HCT116 (cell line): Measurements from ENCODE around the gene SFXN1. TPM values are rescaled to one million over a fixed set of nuclear protein-coding genes. Genes with fewer than 3 reads are reported as not detected.

Experiments
- ATAC-seq: fragments of 200-7000 bp; cut with Tn5 transposase; 2 replicates; pipeline ENCODE4 v1.9.1; 2020; ENCODE audit warnings: mild to moderate bottlenecking, moderate library complexity
- BruUV-seq: library from RNA; stranded (reverse); fragments of 400-500 nt; replicated peaks from 2 replicates; lab custom pipeline; 2021; lab: Mats Ljungman, UMichigan
- CTCF ChIA-PET: fragments of 300-600 bp; sonication (Branson Sonifier 250); formaldehyde crosslinking; loops from one replicate; lab custom pipeline; 2021; ENCODE audit warnings: antibody characterized with exemption; lab: Charles Lee
- POLR2A ChIA-PET: fragments of 300-600, 350-600 bp; sonication (Branson Sonifier 250); formaldehyde crosslinking; loops from one replicate; lab custom pipeline; 2021; ENCODE audit warnings: antibody characterized with exemption; lab: Charles Lee
- RAD21 ChIA-PET, 2 experiments: fragments of 300-600 bp; sonication (Branson Sonifier 250); formaldehyde crosslinking; loops; one replicate each; lab custom pipeline; 2023; ENCODE audit warnings: low total read pairs in 2 of 2; ENCODE audit not compliant: uncharacterized antibody in 2 of 2, unreplicated experiment in 2 of 2, low non-redundant PET in 1 of 2; lab: Charles Lee
- DNase-seq: peaks from one replicate; pipeline ENCODE4 v3.0.0-alpha.2; 2010; ENCODE audit warnings: low read depth, low spot score
- H2AFZ ChIP-seq: fragments of 200-600 bp; shearing (Covaris generic), sonication (generic); 2 replicates; pipeline ENCODE4 v1.6.1; 2017; ENCODE audit warnings: low read depth, mixed run types, mixed read lengths, antibody characterized with exemption, low read length; ENCODE audit not compliant: poor library complexity, severe bottlenecking
- H3K27ac ChIP-seq: 2 replicates; pipeline ENCODE4 v1.5.1; 2012; ENCODE audit warnings: low read depth, low read length
- H3K27me3 ChIP-seq: fragments of 200-600 bp; sonication (generic); 2 replicates; pipeline ENCODE4 v1.6.1; 2016; ENCODE audit warnings: mixed run types, low read length, mixed read lengths; ENCODE audit not compliant: insufficient read depth
- H3K36me3 ChIP-seq, 2 experiments: fragments of 200-500 bp in 1 of 2; fragments of 200-600 bp in 1 of 2; sonication (Bioruptor generic) in 1 of 2; sonication (generic) in 1 of 2; 2 replicates each; pipeline versions ENCODE4 v1.5.1 to v1.6.1; 2014 to 2016; ENCODE audit warnings: low read length in 2 of 2, inconsistent platforms in 1 of 2, mixed read lengths in 1 of 2, mixed run types in 1 of 2; ENCODE audit not compliant: insufficient read depth in 2 of 2, control insufficient read depth in 1 of 2
- H3K4me1 ChIP-seq, 2 experiments: fragments of 200-600 bp in 1 of 2; sonication (generic) in 1 of 2; 2 replicates each; pipeline versions ENCODE4 v1.5.1 to v1.6.1; 2012 to 2017; ENCODE audit warnings: low read length in 2 of 2, inconsistent platforms in 1 of 2, mild to moderate bottlenecking in 1 of 2, mixed read lengths in 1 of 2, mixed run types in 1 of 2, moderate library complexity in 1 of 2; ENCODE audit not compliant: insufficient read depth in 2 of 2, control insufficient read depth in 1 of 2
- H3K4me2 ChIP-seq: fragments of 200-600 bp; sonication (generic); 2 replicates; pipeline ENCODE4 v1.6.1; 2017; ENCODE audit warnings: mixed run types, low read length, mixed read lengths
- H3K4me3 ChIP-seq, 2 experiments: fragments of 200-600 bp in 1 of 2; sonication (generic) in 1 of 2; replicated peaks in 1 of 2; 2 replicates each; pipeline ENCODE4 v1.5.1; 2011 to 2016; ENCODE audit warnings: low read length in 2 of 2, control low read depth in 1 of 2, low read depth in 1 of 2, mild to moderate bottlenecking in 1 of 2, mixed read lengths in 1 of 2, mixed run types in 1 of 2
- H3K79me2 ChIP-seq: fragments of 200-600 bp; sonication (generic); 2 replicates; pipeline ENCODE4 v1.6.1; 2017; ENCODE audit warnings: mild to moderate bottlenecking, mixed run types, low read length, moderate library complexity, mixed read lengths; ENCODE audit not compliant: insufficient read depth
- H3K9ac ChIP-seq: fragments of 200-600 bp; sonication (generic); 2 replicates; pipeline ENCODE4 v1.6.1; 2016; ENCODE audit warnings: low read length, mixed read lengths
- H3K9me2 ChIP-seq: fragments of 200-600 bp; sonication (generic), shearing (Covaris generic); 2 replicates; pipeline ENCODE4 v1.6.1; 2017; ENCODE audit warnings: mixed run types, mild to moderate bottlenecking, moderate library complexity; ENCODE audit not compliant: insufficient read depth
- H3K9me3 ChIP-seq, 2 experiments: fragments of 200-500 bp in 1 of 2; fragments of 200-600 bp in 1 of 2; sonication (Bioruptor generic) in 1 of 2; sonication (generic) in 1 of 2; 2 replicates each; pipeline ENCODE4 v1.6.1; 2014 to 2017; ENCODE audit warnings: low read length in 2 of 2, mixed read lengths in 2 of 2, inconsistent platforms in 1 of 2, low read depth in 1 of 2, mild to moderate bottlenecking in 1 of 2, mixed run types in 1 of 2, moderate library complexity in 1 of 2; ENCODE audit not compliant: control insufficient read depth in 1 of 2, insufficient read depth in 1 of 2
- H4K20me1 ChIP-seq: fragments of 200-600 bp; sonication (generic), shearing (Covaris generic); 2 replicates; pipeline ENCODE4 v1.6.1; 2017; ENCODE audit warnings: mixed run types, mild to moderate bottlenecking, moderate library complexity; ENCODE audit not compliant: insufficient read depth
- EGR1 ChIP-seq: IDR thresholded peaks from 2 replicates; pipeline ENCODE4 v1.6.1; 2012; ENCODE audit warnings: low read depth
- ELF1 ChIP-seq: IDR thresholded peaks from 2 replicates; pipeline ENCODE4 v1.6.1; 2012; ENCODE audit warnings: low read depth, borderline replicate concordance
- EZH2phosphoT487 ChIP-seq: fragments of 200-600 bp; IDR thresholded peaks from 2 replicates; pipeline ENCODE4 v1.6.1; 2018; ENCODE audit warnings: antibody characterized with exemption, borderline replicate concordance
- JUND ChIP-seq: IDR thresholded peaks from 2 replicates; pipeline ENCODE4 v1.6.1; 2012
- MAX ChIP-seq: IDR thresholded peaks from 2 replicates; pipeline ENCODE4 v1.6.1; 2012
- POLR2A ChIP-seq: IDR thresholded peaks from 2 replicates; pipeline ENCODE4 v1.7.0; 2011; ENCODE audit warnings: borderline replicate concordance; ENCODE audit not compliant: insufficient read depth, insufficient read length; ENCODE audit errors: extremely low read depth
- RAD21 ChIP-seq: IDR thresholded peaks from 2 replicates; pipeline ENCODE4 v1.6.1; 2012; ENCODE audit warnings: low read depth, mild to moderate bottlenecking
- SIN3A ChIP-seq: IDR thresholded peaks from 2 replicates; pipeline ENCODE4 v1.6.1; 2012; ENCODE audit warnings: low read depth
- SRF ChIP-seq: IDR thresholded peaks from 2 replicates; pipeline ENCODE4 v1.6.1; 2012; ENCODE audit warnings: low read depth
- ZFX ChIP-seq: fragments of 450-650 bp; IDR thresholded peaks from 2 replicates; pipeline ENCODE4 v1.6.1; 2017
- intact Hi-C: fragments of 100-400 bp; cut with micrococcal nuclease; formaldehyde crosslinking; loops from 2 replicates; pipeline ENCODE4 v1.10.0; 2022
- total RNA-seq: library from RNA; stranded (reverse); gene quantifications from one replicate; pipeline ENCODE4 v1.2.1, GENCODE V29; 2021; ENCODE audit not compliant: unreplicated experiment

The SFXN1 gene
- total RNA-seq, 1 experiment from 2014 or later = 145 TPM

- intact Hi-C loops = no loop called here
- Histone ChIP-seq H3K4me1 (peaks cover 0 to 2% of the 10 kb centered on the region in 2 experiments; a peak in 1 of 4 replicates), H3K9me3 (no peaks in the 10 kb centered on the region), H3K4me3 (no peak overlapping the region), H3K79me2 (no peaks in the 10 kb centered on the region), H3K9ac (no peak overlapping the region), H2AFZ (no peak overlapping the region), H3K27me3 (no peaks in the 10 kb centered on the region), H3K4me2 (no peak overlapping the region), H3K9me2 (no peaks in the 10 kb centered on the region), H4K20me1 (0 out of 2 replicates have a peak, but pooled peaks cover 3% of the 10 kb centered on the region), H3K27ac (no peak overlapping the region), H3K36me3 (peaks cover 58 to 67% of the 10 kb centered on the region in 2 experiments; a peak in 3 of 4 replicates)
- DNase-seq (no peak), ATAC-seq (no peak)
- no peak for TF ChIP-seq SRF
- TF ChIP-seq ELF1 = no peak
- TF ChIP-seq JUND = no peak
- ChIA-PET CTCF (interaction anchor here (1.1 kb wide), 1 partner anchor 11 kb away, joined by 3 read pairs; no protein-coding TSS in a partner anchor), POLR2A (no interaction called here), RAD21 (no interaction called here)
- BruUV-seq = no TSS peak
Measured at GRCh38 chr5:175523292-175523691, 44.9 kb downstream of the SFXN1 start.

GRCh38 chr5:175524211-175524610 is 45.9 kb downstream of the SFXN1 start:
- Histone ChIP-seq H3K9me2 (no peaks in the 10 kb centered on the region), H2AFZ (no peak overlapping the region), H3K4me3 (no peak overlapping the region), H3K9me3 (no peaks in the 10 kb centered on the region), H3K79me2 (no peaks in the 10 kb centered on the region), H3K4me2 (no peak overlapping the region), H3K4me1 (no peaks in the 10 kb centered on the region), H3K27me3 (no peaks in the 10 kb centered on the region), H3K27ac (no peak overlapping the region), H4K20me1 (0 out of 2 replicates have a peak, but pooled peaks cover 3% of the 10 kb centered on the region), H3K36me3 (peaks cover 55 to 63% of the 10 kb centered on the region in 2 experiments; a peak in 3 of 4 replicates), H3K9ac (no peak overlapping the region)
- intact Hi-C loops = no loop called here
- no TSS peak for BruUV-seq
- ChIA-PET RAD21 (no interaction called here), CTCF (interaction anchor here (1.1 kb wide), 1 partner anchor 10 kb away, joined by 3 read pairs; no protein-coding TSS in a partner anchor), POLR2A (no interaction called here)
- no peak for TF ChIP-seq EGR1
- no peak for TF ChIP-seq SIN3A
- no peak for TF ChIP-seq EZH2phosphoT487
- no peak for TF ChIP-seq MAX
- TF ChIP-seq POLR2A = no peak
- TF ChIP-seq RAD21 = no peak
- no peak for TF ChIP-seq ZFX
- ATAC-seq = no peak
- no peak for DNase-seq
